ENCODE results near the gene KCNB1.

The KCNB1 gene

GRCh38 chr20:49519777-49520359 is 37.4 kb upstream of the KCNB1 start:
- TF ChIP-seq CTCF (IDR thresholded peaks at IDR 0.05; ENCODE audit: control extremely low read depth, extremely low read depth, low read depth, missing control alignments): no peak
- DNase-seq (ENCODE audit: extremely low spot score): no peak
- ChIA-PET POLR2A (no interaction called here), CTCF (interaction anchor here (0.8 kb wide), 1 partner anchor 21 kb away, joined by 3 read pairs; no protein-coding TSS in a partner anchor)

DNA sequence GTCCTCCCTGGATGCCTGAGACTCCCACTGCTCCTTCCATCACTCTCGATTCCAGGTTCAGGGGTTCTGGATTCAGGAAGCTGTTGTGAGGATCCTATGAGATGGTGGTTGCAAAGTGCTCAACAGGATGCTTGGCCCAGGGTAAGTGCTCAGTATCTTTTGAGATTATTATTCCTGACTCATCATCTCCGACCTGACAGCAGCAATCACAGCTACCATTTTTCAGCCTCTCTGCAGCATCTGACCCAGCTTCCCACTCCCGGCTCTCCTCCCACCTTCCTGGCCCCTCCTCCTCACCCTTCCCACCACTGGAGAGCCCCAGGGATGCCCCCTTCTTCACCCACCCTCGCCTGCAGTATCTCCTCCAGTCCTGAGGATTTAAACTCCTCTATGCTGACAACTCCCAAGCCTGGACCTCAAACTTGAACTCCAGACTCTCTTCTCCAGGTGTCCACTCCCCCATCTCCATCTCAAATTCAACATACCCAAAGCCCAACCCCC is 36.8 kb upstream of the KCNB1 start:
- POLR2A ChIA-PET: no interaction called here
- no peak for TF ChIP-seq CTCF (IDR thresholded peaks at IDR 0.05; ENCODE audit: control extremely low read depth, extremely low read depth, low read depth, missing control alignments)
- CTCF ChIA-PET: no interaction called here
- DNase-seq (ENCODE audit: extremely low spot score): no peak

- DNase-seq (ENCODE audit: extremely low spot score): no peak
- CTCF ChIA-PET: no interaction called here
- no peak for TF ChIP-seq CTCF (IDR thresholded peaks at IDR 0.05; ENCODE audit: control extremely low read depth, extremely low read depth, low read depth, missing control alignments)
- POLR2A ChIA-PET: no interaction called here
Observed at GRCh38 chr20:49518576-49518975, 36.1 kb upstream of the KCNB1 start.

GRCh38 chr20:49517805-49518100 is 35.3 kb upstream of the KCNB1 start:
- DNase-seq (ENCODE audit: extremely low spot score): no peak
- ChIA-PET CTCF (no interaction called here), POLR2A (no interaction called here)
- TF ChIP-seq CTCF (IDR thresholded peaks at IDR 0.05; ENCODE audit: control extremely low read depth, extremely low read depth, low read depth, missing control alignments): no peak

DNA sequence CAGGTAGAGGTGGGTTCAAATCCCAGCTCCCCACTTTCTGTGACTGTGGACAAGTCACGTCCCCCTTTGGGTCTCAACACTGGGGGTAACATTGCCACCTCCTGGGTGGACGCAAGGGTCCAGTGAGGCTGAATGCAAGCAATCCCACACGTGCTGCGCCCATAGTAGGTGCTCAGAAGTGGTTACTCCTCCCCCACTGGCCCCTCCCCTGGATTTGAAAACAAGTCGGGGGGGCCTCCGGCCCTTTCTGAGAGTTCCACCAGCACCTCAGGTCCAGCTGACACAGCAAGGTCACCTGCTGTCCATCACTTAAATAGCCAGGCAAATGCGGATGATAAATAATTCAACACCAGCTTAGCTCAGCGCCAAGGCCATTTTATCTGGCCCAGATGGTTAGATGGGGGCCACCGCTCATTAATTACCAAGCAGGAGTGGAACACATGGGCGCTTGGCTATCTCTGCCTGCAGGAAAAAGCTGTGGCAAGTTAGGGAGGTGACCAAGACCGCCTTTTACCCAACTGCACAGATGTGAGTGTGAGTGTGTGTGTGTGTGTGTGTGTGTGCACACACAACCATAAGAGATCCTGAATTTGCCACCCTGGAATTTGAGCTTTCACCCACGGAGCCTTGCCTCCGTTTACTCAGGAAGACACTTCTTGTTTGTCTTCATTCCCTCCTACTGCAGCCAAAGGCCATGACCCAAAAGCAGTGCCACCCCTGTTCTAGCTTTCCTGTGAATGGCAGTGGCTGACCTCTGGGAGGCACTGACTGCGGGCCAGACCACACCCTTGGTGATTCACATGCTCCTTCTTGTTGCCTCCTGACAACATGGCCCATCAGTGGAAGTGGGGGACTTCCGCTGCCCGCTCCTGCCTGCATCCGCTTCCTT is 34.7 kb upstream of the KCNB1 start:
- POLR2A ChIA-PET: no interaction called here
- DNase-seq (ENCODE audit: extremely low spot score): no peak
- CTCF ChIA-PET: interaction anchor here (1.1 to 2.5 kb wide), 3 partner anchors 10 to 182 kb away, joined by 4 to 9 read pairs (median 4); no protein-coding TSS in a partner anchor

DNA sequence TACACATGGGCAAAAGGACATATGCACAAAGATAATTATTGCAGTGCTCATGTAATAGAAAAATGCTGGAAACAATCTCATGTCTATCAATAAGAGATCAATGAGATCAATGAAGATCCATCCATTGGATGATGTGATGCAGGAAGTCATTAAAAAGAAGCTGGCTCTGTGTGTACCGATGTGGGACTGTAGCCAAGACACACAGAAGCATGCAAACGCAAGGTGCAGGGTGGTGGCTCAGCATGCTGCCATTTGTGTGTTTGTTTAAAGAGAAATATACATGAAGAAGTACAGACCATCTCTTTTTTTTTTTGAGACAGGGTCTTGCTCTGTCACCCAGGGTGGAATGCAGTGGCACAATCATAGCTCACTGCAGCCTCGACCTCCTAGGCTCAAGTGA is 33.1 kb upstream of the KCNB1 start:
- ChIA-PET POLR2A (no interaction called here), CTCF (interaction anchor here (0.6 to 2.5 kb wide), 5 partner anchors 8 to 52 kb away, joined by 3 to 9 read pairs (median 5); no protein-coding TSS in a partner anchor)
- TF ChIP-seq CTCF (IDR thresholded peaks at IDR 0.05; ENCODE audit: control extremely low read depth, extremely low read depth, low read depth, missing control alignments): no peak
- no peak for DNase-seq (ENCODE audit: extremely low spot score)

More for the DNA sequence above, 34.7 kb upstream of the KCNB1 start:
- no peak for TF ChIP-seq CTCF (IDR thresholded peaks at IDR 0.05; ENCODE audit: control extremely low read depth, extremely low read depth, low read depth, missing control alignments)
